CD4-positive, alpha-beta T cell treated with Interferon alpha-2 for 1 hour (primary cell): ENCODE data around the gene OTOP2.
"Not testable (repeated sequence)": the region's sequence is repeated elsewhere in the genome, so short reads cannot be mapped to it uniquely, and the experiment has no call there.

Source experiments
- DNase-seq, 2 donors: peaks; one replicate each; pipeline ENCODE4 v3.0.0-alpha.2; 2020 to 2022

The OTOP2 gene

DNA sequence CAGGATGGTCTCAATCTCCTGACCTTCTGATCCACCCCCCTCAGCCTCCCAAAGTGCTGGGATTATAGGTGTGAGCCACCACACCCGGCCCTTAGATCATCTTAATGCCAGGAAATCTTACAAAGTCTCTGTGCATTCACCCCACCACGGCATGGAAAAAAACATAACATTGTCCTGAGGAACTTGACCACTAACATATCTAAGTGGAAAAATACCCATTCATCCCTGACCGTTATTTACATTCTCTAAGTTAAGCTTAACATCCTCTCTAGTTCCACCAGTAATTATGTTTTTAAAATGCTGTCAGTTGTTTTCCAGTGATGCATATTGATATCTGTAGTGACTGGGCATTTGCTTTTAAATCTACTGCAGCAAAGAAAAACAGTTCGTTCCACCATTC is 51.9 kb downstream of the OTOP2 start:
- DNase-seq, result no peak

DNA sequence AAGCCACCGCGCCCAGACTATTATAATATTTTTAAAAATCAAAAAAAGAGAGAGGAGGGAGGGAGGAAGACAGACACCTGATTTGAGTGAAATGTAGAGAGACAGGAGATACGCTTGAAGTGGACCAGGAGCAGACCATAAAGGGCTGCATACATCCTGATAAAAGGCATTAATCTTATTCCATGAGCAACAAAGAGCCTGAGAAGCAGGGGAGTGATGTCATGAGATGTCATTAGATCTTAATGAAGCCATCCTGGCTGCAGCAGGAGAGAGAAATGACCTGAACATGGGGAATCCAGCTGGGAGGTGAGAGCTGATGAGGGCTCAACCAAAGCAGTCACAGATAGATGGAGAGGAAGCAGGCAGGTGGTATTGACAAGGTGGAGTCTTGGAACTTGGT is 53.7 kb downstream of the OTOP2 start:
- DNase-seq, result no peak

DNA sequence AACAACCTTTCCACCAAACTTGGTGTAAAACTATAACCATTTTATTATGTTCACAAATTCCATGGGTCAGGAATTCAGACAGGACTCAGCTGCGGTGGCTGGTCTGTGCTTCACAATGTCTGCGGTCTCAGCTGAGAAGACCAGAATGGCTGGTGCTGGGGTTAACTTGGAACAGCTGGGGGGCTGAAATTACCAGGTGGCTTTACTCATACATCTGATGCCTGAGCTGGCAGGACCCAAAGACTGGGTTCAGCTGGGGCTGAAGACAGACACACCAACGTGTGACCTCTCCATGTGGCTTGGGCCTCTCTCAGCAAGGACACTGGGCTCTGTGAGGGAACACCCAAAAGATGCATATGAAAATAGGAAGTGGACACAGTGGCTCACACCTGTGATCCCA is 54.2 kb downstream of the OTOP2 start:
- no peak for DNase-seq

DNA sequence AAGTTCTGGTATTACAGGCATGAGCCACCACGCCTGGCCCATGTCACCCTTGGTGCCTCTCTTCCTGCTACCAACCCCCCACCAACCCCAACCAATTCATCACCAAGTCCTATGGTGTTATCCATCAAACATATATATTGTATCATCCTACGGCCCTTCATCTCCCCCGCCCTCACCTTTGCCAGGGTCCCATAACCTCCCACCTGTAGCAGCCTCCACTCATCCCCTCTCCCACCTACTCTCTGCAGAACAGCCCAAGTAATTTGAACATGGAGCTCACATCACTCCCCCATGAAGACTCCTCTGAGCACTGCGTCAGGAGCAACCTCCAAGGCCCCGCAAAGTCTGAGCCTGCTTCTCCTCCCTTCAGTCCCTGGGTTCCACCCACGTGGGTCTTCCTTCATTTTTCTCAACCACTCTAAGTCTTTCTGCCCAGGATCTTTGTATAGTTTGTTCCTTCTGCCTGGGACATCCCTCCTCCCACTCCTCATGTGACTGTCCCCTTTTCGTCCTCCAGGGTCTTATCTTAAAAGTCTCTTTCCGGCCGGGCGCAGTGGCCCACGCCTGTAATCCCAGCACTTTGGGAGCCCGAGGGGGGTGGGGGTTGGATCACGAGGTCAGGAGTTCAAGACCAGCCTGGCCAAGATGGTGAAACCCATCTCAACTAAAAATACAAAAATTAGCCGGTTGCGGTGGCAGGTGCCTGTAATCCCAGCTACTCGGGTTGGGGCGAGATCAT is 55.5 kb downstream of the OTOP2 start:
- no peak for DNase-seq

DNA sequence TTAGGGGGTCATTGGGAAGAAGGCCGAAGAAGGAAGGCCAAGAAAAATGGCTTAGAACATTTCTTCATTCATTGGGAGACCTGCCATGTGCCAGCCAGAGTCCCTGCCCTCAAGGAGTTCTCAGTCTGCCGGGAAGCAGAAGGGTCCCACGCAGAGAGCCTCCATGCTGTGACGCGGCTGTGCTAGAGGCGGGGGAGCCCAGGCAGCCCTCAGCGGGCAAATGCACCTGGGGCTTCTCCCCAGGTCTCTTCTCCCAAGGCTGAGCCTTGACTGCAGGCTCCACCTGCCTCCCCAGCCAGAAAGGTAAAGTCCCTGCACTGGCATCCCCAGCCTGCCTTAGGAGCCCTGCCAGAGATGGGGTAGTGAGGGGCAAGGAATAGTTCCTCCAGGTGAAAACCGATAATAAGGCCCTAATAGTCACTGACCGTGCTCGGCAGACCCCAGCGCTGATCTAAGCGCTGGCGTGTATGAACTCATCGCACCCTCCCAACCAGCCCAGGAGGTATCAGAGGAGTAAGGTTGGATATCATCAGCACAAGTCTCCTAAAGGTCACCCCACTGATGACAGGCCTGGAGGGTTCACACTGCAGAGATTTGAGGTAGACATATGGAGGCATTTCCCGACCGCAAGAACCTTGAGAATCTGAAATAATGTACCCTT is 57.4 kb downstream of the OTOP2 start:
- no peak for DNase-seq

DNA sequence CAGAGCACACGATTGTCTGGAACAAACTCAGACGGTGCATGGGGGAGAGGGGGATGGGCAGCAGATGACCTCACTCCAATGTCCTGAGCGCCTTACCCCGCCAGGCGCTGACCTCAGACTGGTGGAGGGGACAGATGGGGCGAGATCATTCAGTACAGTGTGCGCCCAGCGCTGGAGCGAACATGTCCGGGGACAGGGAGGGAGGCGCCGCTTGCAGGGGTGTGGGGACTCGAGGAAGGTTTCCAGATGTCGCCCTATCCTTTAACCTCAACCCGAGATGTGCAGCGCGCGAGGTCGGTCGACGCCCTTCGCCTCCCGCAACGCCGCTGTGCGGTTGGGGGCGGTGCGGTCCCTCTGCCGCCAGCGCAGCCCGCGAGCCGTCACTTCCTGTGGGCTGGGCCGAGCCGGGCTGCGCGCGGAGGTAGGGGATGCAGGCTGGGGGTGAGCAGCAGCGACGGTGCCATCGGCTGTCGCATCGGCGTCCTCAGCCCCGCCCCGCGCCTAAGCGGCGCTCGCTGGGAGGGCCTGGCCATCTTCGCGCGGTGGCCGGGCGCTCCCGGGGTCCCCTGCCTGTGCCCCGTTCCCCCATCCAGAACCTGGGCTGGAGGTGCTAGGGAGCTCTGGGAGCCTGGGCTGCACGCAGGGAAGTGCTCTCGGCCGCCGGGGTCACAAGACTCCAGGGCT is 58.0 kb downstream of the OTOP2 start:
- peak; percentile 74 to 86 for DNase-seq

DNA sequence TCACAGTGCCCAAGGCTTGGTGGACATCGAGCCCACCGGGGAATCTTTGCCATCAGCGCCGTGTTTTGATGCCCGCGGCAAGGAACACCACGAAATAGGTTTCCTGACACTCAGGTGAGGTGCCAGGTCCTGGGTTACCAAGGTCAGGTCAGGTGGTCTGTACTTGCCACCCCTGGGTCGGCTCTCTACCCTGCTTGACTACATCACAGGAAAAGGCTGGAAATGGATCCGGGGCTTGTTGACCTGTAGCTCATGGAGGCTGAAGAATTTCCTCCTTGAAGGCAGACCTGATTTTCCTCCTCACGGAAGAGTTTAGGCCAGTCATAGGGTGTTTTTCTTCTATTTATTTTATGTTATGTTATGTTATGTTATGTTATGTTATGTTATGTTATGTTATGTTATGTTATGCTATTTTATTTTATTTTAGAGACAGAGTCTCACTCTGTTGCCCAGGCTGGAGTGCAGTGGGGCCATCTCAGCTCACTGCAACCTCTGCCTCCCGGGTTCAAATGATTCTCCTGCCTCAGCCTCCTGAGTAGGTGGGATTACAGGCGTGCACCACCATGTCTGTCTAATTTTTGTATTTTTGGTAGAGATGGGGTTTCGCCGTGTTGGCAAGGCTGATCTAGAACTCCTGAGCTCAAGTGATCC is 58.7 kb downstream of the OTOP2 start:
- DNase-seq, result not testable (repeated sequence)
